ENCODE data around the gene PTGS2. TPM values are rescaled to one million over a fixed set of nuclear protein-coding genes. Genes with fewer than 3 reads are reported as not detected.
A peak's percentile ranks its signal among the peaks of the same experiment; 100 is the strongest.

Gene PTGS2
- total and polyA plus RNA-seq, 2 experiments from 2014 or later = 0.11 to 0.17 TPM

- Histone ChIP-seq H3K4me2 (no peak overlapping the region), H3K27me3 (ENCODE audit: insufficient read depth) (peaks cover 23% of the 10 kb centered on the region), H3K4me3 (no peak overlapping the region), H3K4me1 (ENCODE audit: insufficient read depth) (0 out of 2 replicates have a peak, but pooled peaks cover 10% of the 10 kb centered on the region), H3K9me2 (ENCODE audit: insufficient read depth) (no peaks in the 10 kb centered on the region), H3F3A (replicated peaks; ENCODE audit: low read depth) (no peaks in the 10 kb centered on the region), H3K27ac (ENCODE audit: low read depth) (no peak overlapping the region), H4K20me1 (replicated peaks; ENCODE audit: insufficient read depth) (no peaks in the 10 kb centered on the region), H3K36me3 (ENCODE audit: insufficient read depth) (no peaks in the 10 kb centered on the region), H2AFZ (no peak overlapping the region), H3K79me2 (replicated peaks; ENCODE audit: insufficient read depth) (no peaks in the 10 kb centered on the region)
- Mint-ChIP-seq H3K27me3 (ENCODE audit: insufficient read depth, low read depth, poor library complexity) (peaks cover 11% of the 10 kb centered on the region), H3K9me3 (no peaks in the 10 kb centered on the region), H3K36me3 (ENCODE audit: low read depth) (no peaks in the 10 kb centered on the region), H3K27ac (no peak overlapping the region), H3K4me3 (peak overlapping the region; percentile 11; the same call in 1 of the 3 replicates), H3K4me1 (peaks cover 11% of the 10 kb centered on the region)
- DNase-seq (ENCODE audit: low spot score) (no peak), ATAC-seq (no peak)
- TF ChIP-seq, protein P1, sequence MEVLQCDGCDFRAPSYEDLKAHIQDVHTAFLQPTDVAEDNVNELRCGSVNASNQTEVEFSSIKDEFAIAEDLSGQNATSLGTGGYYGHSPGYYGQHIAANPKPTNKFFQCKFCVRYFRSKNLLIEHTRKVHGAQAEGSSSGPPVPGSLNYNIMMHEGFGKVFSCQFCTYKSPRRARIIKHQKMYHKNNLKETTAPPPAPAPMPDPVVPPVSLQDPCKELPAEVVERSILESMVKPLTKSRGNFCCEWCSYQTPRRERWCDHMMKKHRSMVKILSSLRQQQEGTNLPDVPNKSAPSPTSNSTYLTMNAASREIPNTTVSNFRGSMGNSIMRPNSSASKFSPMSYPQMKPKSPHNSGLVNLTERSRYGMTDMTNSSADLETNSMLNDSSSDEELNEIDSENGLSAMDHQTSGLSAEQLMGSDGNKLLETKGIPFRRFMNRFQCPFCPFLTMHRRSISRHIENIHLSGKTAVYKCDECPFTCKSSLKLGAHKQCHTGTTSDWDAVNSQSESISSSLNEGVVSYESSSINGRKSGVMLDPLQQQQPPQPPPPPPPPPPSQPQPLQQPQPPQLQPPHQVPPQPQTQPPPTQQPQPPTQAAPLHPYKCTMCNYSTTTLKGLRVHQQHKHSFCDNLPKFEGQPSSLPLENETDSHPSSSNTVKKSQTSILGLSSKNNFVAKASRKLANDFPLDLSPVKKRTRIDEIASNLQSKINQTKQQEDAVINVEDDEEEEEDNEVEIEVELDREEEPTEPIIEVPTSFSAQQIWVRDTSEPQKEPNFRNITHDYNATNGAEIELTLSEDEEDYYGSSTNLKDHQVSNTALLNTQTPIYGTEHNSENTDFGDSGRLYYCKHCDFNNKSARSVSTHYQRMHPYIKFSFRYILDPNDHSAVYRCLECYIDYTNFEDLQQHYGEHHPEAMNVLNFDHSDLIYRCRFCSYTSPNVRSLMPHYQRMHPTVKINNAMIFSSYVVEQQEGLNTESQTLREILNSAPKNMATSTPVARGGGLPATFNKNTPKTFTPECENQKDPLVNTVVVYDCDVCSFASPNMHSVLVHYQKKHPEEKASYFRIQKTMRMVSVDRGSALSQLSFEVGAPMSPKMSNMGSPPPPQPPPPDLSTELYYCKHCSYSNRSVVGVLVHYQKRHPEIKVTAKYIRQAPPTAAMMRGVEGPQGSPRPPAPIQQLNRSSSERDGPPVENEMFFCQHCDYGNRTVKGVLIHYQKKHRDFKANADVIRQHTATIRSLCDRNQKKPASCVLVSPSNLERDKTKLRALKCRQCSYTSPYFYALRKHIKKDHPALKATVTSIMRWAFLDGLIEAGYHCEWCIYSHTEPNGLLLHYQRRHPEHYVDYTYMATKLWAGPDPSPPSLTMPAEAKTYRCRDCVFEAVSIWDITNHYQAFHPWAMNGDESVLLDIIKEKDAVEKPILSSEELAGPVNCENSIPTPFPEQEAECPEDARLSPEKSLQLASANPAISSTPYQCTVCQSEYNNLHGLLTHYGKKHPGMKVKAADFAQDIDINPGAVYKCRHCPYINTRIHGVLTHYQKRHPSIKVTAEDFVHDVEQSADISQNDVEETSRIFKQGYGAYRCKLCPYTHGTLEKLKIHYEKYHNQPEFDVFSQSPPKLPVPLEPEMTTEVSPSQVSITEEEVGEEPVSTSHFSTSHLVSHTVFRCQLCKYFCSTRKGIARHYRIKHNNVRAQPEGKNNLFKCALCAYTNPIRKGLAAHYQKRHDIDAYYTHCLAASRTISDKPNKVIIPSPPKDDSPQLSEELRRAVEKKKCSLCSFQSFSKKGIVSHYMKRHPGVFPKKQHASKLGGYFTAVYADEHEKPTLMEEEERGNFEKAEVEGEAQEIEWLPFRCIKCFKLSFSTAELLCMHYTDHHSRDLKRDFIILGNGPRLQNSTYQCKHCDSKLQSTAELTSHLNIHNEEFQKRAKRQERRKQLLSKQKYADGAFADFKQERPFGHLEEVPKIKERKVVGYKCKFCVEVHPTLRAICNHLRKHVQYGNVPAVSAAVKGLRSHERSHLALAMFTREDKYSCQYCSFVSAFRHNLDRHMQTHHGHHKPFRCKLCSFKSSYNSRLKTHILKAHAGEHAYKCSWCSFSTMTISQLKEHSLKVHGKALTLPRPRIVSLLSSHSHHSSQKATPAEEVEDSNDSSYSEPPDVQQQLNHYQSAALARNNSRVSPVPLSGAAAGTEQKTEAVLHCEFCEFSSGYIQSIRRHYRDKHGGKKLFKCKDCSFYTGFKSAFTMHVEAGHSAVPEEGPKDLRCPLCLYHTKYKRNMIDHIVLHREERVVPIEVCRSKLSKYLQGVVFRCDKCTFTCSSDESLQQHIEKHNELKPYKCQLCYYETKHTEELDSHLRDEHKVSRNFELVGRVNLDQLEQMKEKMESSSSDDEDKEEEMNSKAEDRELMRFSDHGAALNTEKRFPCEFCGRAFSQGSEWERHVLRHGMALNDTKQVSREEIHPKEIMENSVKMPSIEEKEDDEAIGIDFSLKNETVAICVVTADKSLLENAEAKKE (CRISPR knock-in tag; IDR thresholded peaks at IDR 0.05) = no peak
- TF ChIP-seq CREB1 (CRISPR knock-in tag; IDR thresholded peaks at IDR 0.05; ENCODE audit: low read depth) (no peak), JUNB (IDR thresholded peaks at IDR 0.05; ENCODE audit: unreplicated experiment) (no peak), EZH2 (IDR thresholded peaks at IDR 0.05; ENCODE audit: low read depth, unreplicated experiment) (no peak), EZH2phosphoT487 (IDR thresholded peaks at IDR 0.05; ENCODE audit: unreplicated experiment) (no peak), ZNF331 (CRISPR knock-in tag; IDR thresholded peaks at IDR 0.05; ENCODE audit: low read depth) (no peak), STAT1 (IDR thresholded peaks at IDR 0.05; ENCODE audit: unreplicated experiment) (no peak), POLR2AphosphoS5 (IDR thresholded peaks at IDR 0.05; ENCODE audit: low read depth) (no peak), ZNF114 (CRISPR knock-in tag; IDR thresholded peaks at IDR 0.05) (no peak), NANOG (IDR thresholded peaks at IDR 0.05; ENCODE audit: borderline replicate concordance) (no peak), CTCF (conservative IDR thresholded peaks at IDR 0.05; ENCODE audit: low read depth in 2 of 2) (no peak)
- TF ChIP-seq, protein P2, sequence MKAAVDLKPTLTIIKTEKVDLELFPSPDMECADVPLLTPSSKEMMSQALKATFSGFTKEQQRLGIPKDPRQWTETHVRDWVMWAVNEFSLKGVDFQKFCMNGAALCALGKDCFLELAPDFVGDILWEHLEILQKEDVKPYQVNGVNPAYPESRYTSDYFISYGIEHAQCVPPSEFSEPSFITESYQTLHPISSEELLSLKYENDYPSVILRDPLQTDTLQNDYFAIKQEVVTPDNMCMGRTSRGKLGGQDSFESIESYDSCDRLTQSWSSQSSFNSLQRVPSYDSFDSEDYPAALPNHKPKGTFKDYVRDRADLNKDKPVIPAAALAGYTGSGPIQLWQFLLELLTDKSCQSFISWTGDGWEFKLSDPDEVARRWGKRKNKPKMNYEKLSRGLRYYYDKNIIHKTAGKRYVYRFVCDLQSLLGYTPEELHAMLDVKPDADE (IDR thresholded peaks at IDR 0.05) = no peak
- TF ChIP-seq, protein P3, sequence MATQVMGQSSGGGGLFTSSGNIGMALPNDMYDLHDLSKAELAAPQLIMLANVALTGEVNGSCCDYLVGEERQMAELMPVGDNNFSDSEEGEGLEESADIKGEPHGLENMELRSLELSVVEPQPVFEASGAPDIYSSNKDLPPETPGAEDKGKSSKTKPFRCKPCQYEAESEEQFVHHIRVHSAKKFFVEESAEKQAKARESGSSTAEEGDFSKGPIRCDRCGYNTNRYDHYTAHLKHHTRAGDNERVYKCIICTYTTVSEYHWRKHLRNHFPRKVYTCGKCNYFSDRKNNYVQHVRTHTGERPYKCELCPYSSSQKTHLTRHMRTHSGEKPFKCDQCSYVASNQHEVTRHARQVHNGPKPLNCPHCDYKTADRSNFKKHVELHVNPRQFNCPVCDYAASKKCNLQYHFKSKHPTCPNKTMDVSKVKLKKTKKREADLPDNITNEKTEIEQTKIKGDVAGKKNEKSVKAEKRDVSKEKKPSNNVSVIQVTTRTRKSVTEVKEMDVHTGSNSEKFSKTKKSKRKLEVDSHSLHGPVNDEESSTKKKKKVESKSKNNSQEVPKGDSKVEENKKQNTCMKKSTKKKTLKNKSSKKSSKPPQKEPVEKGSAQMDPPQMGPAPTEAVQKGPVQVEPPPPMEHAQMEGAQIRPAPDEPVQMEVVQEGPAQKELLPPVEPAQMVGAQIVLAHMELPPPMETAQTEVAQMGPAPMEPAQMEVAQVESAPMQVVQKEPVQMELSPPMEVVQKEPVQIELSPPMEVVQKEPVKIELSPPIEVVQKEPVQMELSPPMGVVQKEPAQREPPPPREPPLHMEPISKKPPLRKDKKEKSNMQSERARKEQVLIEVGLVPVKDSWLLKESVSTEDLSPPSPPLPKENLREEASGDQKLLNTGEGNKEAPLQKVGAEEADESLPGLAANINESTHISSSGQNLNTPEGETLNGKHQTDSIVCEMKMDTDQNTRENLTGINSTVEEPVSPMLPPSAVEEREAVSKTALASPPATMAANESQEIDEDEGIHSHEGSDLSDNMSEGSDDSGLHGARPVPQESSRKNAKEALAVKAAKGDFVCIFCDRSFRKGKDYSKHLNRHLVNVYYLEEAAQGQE (IDR thresholded peaks at IDR 0.05; ENCODE audit: unreplicated experiment) = no peak
Observed at GRCh38 chr1:186681801-186682200, 1.6 kb upstream of the PTGS2 start.
